T47D (cell line): Measurements from ENCODE around the gene PPIP5K2.

ENCODE experiments used
- DNase-seq, 2 experiments: peaks; one replicate each; pipeline versions ENCODE4 v3.0.0 to v3.0.0-alpha.2; 2011 to 2012; ENCODE audit warnings: low read depth in 1 of 2, low spot score in 1 of 2
- JUND ChIP-seq: IDR thresholded peaks from 2 replicates; pipeline ENCODE4 v1.6.1; 2012; ENCODE audit warnings: low read depth
- in situ Hi-C: cut with HindIII; loops from 2 replicates; pipeline ENCODE4 v1.10.0; 2016; ENCODE audit warnings: low sequenced_read_pairs, low pct_unique_long_range_greater_than_20kb

PPIP5K2 gene

GRCh38 chr5:103109277-103109676 lies 10.8 kb upstream of the PPIP5K2 start:
- TF ChIP-seq JUND, result no peak
- in situ Hi-C loops, result no loop called here
- DNase-seq, result no peak

DNA sequence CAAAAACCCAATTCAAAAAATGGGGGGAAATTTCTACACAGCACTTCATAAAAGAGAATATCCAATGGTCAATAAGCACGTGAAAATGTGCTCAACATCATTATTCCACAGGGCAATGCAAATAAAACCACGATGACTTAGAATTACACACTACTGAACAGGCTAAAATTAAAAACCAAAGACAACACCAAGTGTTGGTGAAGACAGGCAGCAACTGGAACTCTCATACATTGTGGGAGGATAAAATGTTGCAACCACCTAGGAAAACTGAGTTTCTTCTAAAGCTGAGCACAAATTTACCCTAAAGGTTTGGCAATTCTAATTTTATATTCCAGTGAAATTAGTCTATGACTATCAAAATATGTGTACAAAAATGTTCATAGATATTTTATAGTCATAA lies 9.7 kb upstream of the PPIP5K2 start:
- no peak for TF ChIP-seq JUND
- in situ Hi-C loops, result no loop called here
- DNase-seq, result no peak

- TF ChIP-seq JUND, result no peak
- no peak for DNase-seq
- in situ Hi-C loops, result no loop called here
Observed at GRCh38 chr5:103111468-103111867, 8.6 kb upstream of the PPIP5K2 start.

GRCh38 chr5:103112910-103113309 lies 7.2 kb upstream of the PPIP5K2 start:
- no peak for TF ChIP-seq JUND
- no peak for DNase-seq
- in situ Hi-C loops, result no loop called here

- no peak for TF ChIP-seq JUND
- no peak for DNase-seq
- in situ Hi-C loops, result no loop called here
Observed at GRCh38 chr5:103114440-103114839, 5.7 kb upstream of the PPIP5K2 start.

DNA sequence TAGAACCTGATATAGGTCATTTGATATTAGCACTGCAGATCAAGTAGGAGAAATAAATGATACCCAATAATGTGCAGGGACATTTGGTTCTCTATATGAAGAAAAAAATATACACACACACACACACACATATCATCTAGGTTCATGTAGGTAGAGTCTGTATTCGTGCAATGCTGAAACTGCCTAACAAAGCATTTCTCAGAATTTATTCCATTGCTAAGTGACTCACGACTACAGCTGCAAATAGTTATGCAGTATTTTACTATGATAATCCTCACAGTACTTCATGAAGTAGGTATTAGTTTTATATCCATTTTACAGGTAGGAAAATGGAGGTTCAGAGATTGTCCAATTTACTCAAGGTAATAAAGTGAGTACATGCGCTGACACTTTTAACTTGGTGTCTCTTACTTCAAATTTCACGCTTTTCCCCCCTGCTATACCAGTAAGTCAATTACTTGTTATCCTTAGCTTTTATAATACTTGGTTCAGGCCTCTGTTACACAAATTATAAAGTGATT lies 2.6 kb upstream of the PPIP5K2 start:
- DNase-seq, result no peak
- in situ Hi-C loops, result no loop called here
- no peak for TF ChIP-seq JUND

DNA sequence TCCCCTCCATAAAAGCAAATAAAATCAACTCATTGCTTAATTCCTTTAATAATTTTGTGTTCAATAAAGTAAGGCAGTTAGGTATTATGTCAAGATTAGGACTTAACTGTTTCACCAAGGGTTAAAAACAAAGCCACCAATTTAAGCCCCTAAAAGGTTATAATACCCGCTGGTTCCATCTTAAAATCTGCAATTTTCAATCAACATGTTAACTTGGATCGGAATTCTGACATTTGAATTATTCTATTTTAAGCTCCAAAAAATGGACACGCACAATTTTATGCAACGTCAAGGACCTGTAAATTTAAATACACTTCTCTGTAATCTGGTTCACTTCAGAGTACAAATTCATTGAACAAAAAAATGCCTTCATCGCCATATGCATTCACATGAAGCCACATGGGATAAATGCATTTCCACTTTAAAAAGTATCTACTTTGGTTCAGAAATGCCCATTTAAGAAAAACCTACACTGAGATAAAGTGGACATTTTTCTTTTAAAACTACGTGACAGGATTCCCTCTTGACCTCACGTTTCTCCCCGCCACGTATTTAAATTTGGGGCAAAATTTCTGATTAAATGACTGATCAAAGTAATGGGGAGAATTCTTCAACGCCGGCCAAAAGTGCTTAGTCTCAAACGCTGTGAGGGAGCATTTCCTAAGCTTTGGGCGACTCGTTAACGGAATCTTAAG lies 884 bp upstream of the PPIP5K2 start:
- TF ChIP-seq JUND, result no peak
- in situ Hi-C loops, result no loop called here
- no peak for DNase-seq

DNA sequence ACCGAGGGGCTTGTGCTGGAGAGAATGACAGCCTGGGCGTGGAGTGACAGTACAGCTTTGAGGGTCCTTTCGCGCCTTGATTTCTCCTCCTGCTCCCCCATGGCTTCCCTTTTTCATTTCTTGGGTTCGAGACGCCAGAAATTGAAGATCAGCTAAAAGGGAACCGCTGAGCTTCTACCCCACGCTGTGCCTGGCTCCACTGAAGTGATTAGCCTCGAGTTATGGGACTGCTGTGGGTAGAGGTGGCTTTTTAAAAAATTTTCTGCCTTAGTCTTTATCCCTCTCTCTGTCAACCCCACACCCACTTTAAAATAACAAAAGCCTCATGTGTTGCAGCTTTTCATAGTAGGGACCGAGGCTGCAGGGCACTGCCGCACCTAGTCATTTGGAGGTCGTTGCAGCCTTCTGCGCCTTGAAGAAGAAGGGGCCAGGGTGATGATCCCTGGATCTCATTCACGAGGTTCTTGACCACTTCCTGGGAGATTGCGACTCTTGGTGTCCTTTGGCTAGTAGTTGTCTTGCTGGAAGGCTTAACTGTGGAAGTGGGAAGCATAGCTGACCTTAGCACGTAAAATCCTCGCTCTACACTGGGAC lies 603 bp downstream of the PPIP5K2 start:
- DNase-seq, result peak in 1 of 2 experiments; percentile 9
- in situ Hi-C loops, result no loop called here
- no peak for TF ChIP-seq JUND

DNA sequence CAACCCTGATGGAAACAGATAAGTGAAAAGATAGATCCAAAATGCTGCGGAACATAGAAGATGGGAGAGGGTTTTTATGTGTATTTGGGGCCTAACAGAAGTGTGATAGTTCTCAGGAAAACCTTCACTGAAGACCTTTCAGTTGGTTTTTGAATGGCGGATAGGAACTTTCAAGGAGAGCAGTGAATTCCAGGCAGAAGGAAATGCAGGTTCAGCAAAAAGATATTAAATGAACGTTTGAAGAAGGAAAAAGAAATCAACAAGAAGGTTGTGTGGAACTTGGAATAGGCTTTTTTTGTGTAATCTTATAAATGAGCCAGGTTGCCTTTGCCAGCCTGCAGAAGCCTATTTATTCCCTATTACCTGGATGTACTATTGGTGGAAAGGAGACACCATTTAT lies 2.1 kb downstream of the PPIP5K2 start:
- DNase-seq, result no peak
- in situ Hi-C loops, result no loop called here
- no peak for TF ChIP-seq JUND

DNA sequence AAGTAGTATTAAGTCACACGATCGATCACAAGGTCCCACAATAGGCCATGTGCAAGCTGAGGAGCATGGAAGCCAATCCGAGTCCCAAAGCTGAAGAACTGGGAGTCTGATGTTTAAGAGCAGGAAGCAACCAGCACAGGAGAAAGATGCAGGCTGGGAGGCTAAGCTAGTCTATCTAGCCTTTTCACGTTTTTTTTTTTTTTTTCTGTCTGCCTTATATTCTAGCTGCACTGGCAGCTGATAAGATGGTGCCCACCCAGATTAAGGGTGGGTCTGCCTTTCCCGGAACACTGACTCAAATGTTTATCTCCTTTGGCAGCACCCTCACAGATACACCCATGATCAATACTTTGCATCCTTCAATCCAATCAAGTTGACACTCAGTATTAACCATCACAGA lies 6.5 kb downstream of the PPIP5K2 start:
- DNase-seq, result no peak
- TF ChIP-seq JUND, result no peak
- in situ Hi-C loops, result no loop called here

GRCh38 chr5:103127292-103127817 lies 7.3 kb downstream of the PPIP5K2 start:
- DNase-seq, result no peak
- in situ Hi-C loops, result no loop called here

GRCh38 chr5:103128202-103128601 lies 8.1 kb downstream of the PPIP5K2 start:
- no peak for TF ChIP-seq JUND
- no peak for DNase-seq
- in situ Hi-C loops, result no loop called here

More at GRCh38 chr5:103127292-103127817, 7.3 kb downstream of the PPIP5K2 start:
- TF ChIP-seq JUND, result no peak

GRCh38 chr5:103132684-103133083 lies 12.6 kb downstream of the PPIP5K2 start:
- in situ Hi-C loops, result no loop called here
- no peak for TF ChIP-seq JUND
- no peak for DNase-seq

GRCh38 chr5:103133231-103133630 lies 13.1 kb downstream of the PPIP5K2 start:
- in situ Hi-C loops, result no loop called here
- no peak for DNase-seq
- no peak for TF ChIP-seq JUND
